ENCODE data around the gene SPDEF.

Gene SPDEF

GRCh38 chr6:34524499-34524898 lies 31.6 kb downstream of the SPDEF start:
- Mint-ChIP-seq H3K27me3 (no peaks in the 10 kb centered on the region), H3K4me3 (no peak overlapping the region), H3K9me3 (ENCODE audit: low read depth) (no peaks in the 10 kb centered on the region), H3K36me3 (no peaks in the 10 kb centered on the region), H3K27ac (no peak overlapping the region), H3K4me1 (ENCODE audit: low read depth) (peaks cover 9% of the 10 kb centered on the region)

GRCh38 chr6:34523441-34524206 lies 32.5 kb downstream of the SPDEF start:
- H3K27me3 Mint-ChIP-seq = no peaks in the 10 kb centered on the region
- no peaks in the 10 kb centered on the region for H3K36me3 Mint-ChIP-seq
- no peak overlapping the region for H3K4me3 Mint-ChIP-seq
- H3K27ac Mint-ChIP-seq = no peak overlapping the region
- peaks cover 9% of the 10 kb centered on the region for H3K4me1 Mint-ChIP-seq (ENCODE audit: low read depth)
- H3K9me3 Mint-ChIP-seq (ENCODE audit: low read depth) = no peaks in the 10 kb centered on the region

GRCh38 chr6:34522761-34523160 lies 33.4 kb downstream of the SPDEF start:
- peaks cover 8% of the 10 kb centered on the region for H3K4me1 Mint-ChIP-seq (ENCODE audit: low read depth)
- H3K27me3 Mint-ChIP-seq = no peaks in the 10 kb centered on the region
- no peak overlapping the region for H3K27ac Mint-ChIP-seq
- H3K9me3 Mint-ChIP-seq (ENCODE audit: low read depth) = no peaks in the 10 kb centered on the region
- no peak overlapping the region for H3K4me3 Mint-ChIP-seq
- no peaks in the 10 kb centered on the region for H3K36me3 Mint-ChIP-seq

GRCh38 chr6:34521463-34522285 lies 34.5 kb downstream of the SPDEF start:
- Mint-ChIP-seq H3K9me3 (ENCODE audit: low read depth) (no peaks in the 10 kb centered on the region), H3K36me3 (no peaks in the 10 kb centered on the region), H3K27ac (no peak overlapping the region), H3K4me1 (ENCODE audit: low read depth) (peaks cover 2% of the 10 kb centered on the region), H3K4me3 (no peak overlapping the region), H3K27me3 (peaks cover 2% of the 10 kb centered on the region)

GRCh38 chr6:34520645-34521462 lies 35.3 kb downstream of the SPDEF start:
- peaks cover 2% of the 10 kb centered on the region for H3K27me3 Mint-ChIP-seq
- H3K9me3 Mint-ChIP-seq (ENCODE audit: low read depth) = no peaks in the 10 kb centered on the region
- no peak overlapping the region for H3K4me3 Mint-ChIP-seq
- H3K27ac Mint-ChIP-seq = no peak overlapping the region
- no peaks in the 10 kb centered on the region for H3K36me3 Mint-ChIP-seq
- H3K4me1 Mint-ChIP-seq (ENCODE audit: low read depth) = no peaks in the 10 kb centered on the region

GRCh38 chr6:34519971-34520644 lies 36.0 kb downstream of the SPDEF start:
- no peak overlapping the region for H3K27ac Mint-ChIP-seq
- H3K4me1 Mint-ChIP-seq (ENCODE audit: low read depth) = no peaks in the 10 kb centered on the region
- H3K36me3 Mint-ChIP-seq = no peaks in the 10 kb centered on the region
- H3K9me3 Mint-ChIP-seq (ENCODE audit: low read depth) = no peaks in the 10 kb centered on the region
- no peak overlapping the region for H3K4me3 Mint-ChIP-seq
- peaks cover 2% of the 10 kb centered on the region for H3K27me3 Mint-ChIP-seq

GRCh38 chr6:34518669-34519365 lies 37.3 kb downstream of the SPDEF start:
- Mint-ChIP-seq H3K4me3 (no peak overlapping the region), H3K27me3 (peaks cover 2% of the 10 kb centered on the region), H3K27ac (no peak overlapping the region), H3K4me1 (ENCODE audit: low read depth) (no peaks in the 10 kb centered on the region), H3K36me3 (no peaks in the 10 kb centered on the region), H3K9me3 (ENCODE audit: low read depth) (no peaks in the 10 kb centered on the region)

GRCh38 chr6:34517966-34518365 lies 38.2 kb downstream of the SPDEF start:
- H3K9me3 Mint-ChIP-seq (ENCODE audit: low read depth) = no peaks in the 10 kb centered on the region
- no peak overlapping the region for H3K27ac Mint-ChIP-seq
- H3K4me1 Mint-ChIP-seq (ENCODE audit: low read depth) = no peaks in the 10 kb centered on the region
- peaks cover 2% of the 10 kb centered on the region for H3K27me3 Mint-ChIP-seq
- no peaks in the 10 kb centered on the region for H3K36me3 Mint-ChIP-seq
- H3K4me3 Mint-ChIP-seq = no peak overlapping the region

- no peak overlapping the region for H3K4me3 Mint-ChIP-seq
- no peaks in the 10 kb centered on the region for H3K4me1 Mint-ChIP-seq (ENCODE audit: low read depth)
- H3K9me3 Mint-ChIP-seq (ENCODE audit: low read depth) = no peaks in the 10 kb centered on the region
- H3K27me3 Mint-ChIP-seq = peaks cover 2% of the 10 kb centered on the region
- no peaks in the 10 kb centered on the region for H3K36me3 Mint-ChIP-seq
- no peak overlapping the region for H3K27ac Mint-ChIP-seq
These were observed 38.7 kb downstream of the SPDEF start for GRCh38 chr6:34517461-34517881.

- no peaks in the 10 kb centered on the region for H3K9me3 Mint-ChIP-seq (ENCODE audit: low read depth)
- no peak overlapping the region for H3K4me3 Mint-ChIP-seq
- H3K27ac Mint-ChIP-seq = no peak overlapping the region
- H3K4me1 Mint-ChIP-seq (ENCODE audit: low read depth) = no peaks in the 10 kb centered on the region
- peaks cover 2% of the 10 kb centered on the region for H3K27me3 Mint-ChIP-seq
- H3K36me3 Mint-ChIP-seq = no peaks in the 10 kb centered on the region
These were observed 39.5 kb downstream of the SPDEF start for GRCh38 chr6:34516391-34517324.

- H3K36me3 Mint-ChIP-seq = no peaks in the 10 kb centered on the region
- H3K27ac Mint-ChIP-seq = no peak overlapping the region
- H3K27me3 Mint-ChIP-seq = peaks cover 2% of the 10 kb centered on the region
- H3K4me1 Mint-ChIP-seq (ENCODE audit: low read depth) = no peaks in the 10 kb centered on the region
- H3K4me3 Mint-ChIP-seq = no peak overlapping the region
- no peaks in the 10 kb centered on the region for H3K9me3 Mint-ChIP-seq (ENCODE audit: low read depth)
These were observed 40.4 kb downstream of the SPDEF start for GRCh38 chr6:34515473-34516387.

GRCh38 chr6:34514593-34515472 lies 41.3 kb downstream of the SPDEF start:
- peaks cover 4% of the 10 kb centered on the region for H3K36me3 Mint-ChIP-seq
- no peak overlapping the region for H3K4me3 Mint-ChIP-seq
- no peaks in the 10 kb centered on the region for H3K4me1 Mint-ChIP-seq (ENCODE audit: low read depth)
- no peaks in the 10 kb centered on the region for H3K9me3 Mint-ChIP-seq (ENCODE audit: low read depth)
- no peak overlapping the region for H3K27ac Mint-ChIP-seq
- H3K27me3 Mint-ChIP-seq = peaks cover 2% of the 10 kb centered on the region
